Measurements from ENCODE around the gene PLA1A. TPM values are rescaled to one million over a fixed set of nuclear protein-coding genes. Genes with fewer than 3 reads are reported as not detected.

PLA1A gene
- total RNA-seq, 2 donors from 2014 or later: 0.58 to 1.3 TPM

DNA sequence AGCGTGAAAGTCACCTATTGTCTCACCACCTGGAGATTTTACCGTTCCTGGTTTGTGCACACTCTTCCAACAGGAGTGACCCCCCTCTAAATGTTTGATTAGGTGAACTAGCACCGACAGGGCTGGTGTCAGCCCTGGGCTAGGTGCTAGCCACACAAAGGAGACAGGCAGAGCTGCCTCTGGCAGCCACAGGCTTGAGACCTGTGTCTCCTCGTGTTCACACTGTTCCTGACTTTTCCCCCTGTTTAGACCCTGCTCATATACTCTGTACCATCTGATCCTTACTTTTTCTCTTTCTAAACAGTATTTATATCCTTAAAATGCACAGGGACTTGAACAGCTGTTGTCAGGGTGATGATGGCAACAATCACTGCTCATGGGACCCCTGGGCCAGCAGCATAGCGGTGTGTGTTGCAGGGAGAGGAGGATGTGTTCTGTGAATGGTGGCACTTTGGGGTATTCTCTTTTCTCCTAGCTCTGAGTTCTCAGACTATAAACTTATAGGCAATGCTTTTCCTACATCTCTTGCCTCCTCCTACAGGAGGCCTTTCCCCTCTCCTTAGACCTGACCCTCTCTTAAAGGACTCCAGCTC lies 43.8 kb upstream of the PLA1A start:
- intact Hi-C loops (cut with DNase I): no loop called here
- H3K4me3 ChIP-seq: no peak overlapping the region
- H3K9me3 ChIP-seq: no peaks in the 10 kb centered on the region
- H3K27ac ChIP-seq: no peak overlapping the region
- TF ChIP-seq, protein P1, sequence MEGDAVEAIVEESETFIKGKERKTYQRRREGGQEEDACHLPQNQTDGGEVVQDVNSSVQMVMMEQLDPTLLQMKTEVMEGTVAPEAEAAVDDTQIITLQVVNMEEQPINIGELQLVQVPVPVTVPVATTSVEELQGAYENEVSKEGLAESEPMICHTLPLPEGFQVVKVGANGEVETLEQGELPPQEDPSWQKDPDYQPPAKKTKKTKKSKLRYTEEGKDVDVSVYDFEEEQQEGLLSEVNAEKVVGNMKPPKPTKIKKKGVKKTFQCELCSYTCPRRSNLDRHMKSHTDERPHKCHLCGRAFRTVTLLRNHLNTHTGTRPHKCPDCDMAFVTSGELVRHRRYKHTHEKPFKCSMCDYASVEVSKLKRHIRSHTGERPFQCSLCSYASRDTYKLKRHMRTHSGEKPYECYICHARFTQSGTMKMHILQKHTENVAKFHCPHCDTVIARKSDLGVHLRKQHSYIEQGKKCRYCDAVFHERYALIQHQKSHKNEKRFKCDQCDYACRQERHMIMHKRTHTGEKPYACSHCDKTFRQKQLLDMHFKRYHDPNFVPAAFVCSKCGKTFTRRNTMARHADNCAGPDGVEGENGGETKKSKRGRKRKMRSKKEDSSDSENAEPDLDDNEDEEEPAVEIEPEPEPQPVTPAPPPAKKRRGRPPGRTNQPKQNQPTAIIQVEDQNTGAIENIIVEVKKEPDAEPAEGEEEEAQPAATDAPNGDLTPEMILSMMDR (IDR thresholded peaks at IDR 0.05): no peak
- H3K4me1 ChIP-seq: no peaks in the 10 kb centered on the region
- H3K9ac ChIP-seq (ENCODE audit: low read depth in 2 of 2, low read length in 2 of 2): no peak overlapping the region
- no peak for DNase-seq
- no peaks in the 10 kb centered on the region for H3K27me3 ChIP-seq
- H3K36me3 ChIP-seq: no peaks in the 10 kb centered on the region

DNA sequence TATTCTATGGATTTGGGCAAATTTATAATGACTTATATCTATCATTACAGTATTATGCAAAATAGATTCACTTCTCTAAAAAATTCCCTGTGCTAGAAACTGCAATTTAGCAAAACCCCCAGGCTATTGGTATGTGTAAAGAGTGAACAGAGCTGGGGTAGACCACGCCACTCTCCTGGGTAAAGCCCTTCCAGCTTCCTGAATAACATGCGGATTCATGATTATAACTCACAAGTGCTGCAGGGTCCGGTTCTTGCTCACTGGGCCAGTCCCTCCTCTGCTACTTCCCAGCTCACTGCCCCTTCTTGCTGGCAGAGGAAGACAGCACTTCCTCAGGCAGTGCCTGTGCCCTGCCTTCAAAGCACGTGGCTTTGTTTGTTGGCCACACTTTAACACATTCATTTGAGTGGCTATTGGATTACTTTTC lies 42.4 kb upstream of the PLA1A start:
- intact Hi-C loops (cut with DNase I): no loop called here
- H3K27ac ChIP-seq: no peak overlapping the region

DNA sequence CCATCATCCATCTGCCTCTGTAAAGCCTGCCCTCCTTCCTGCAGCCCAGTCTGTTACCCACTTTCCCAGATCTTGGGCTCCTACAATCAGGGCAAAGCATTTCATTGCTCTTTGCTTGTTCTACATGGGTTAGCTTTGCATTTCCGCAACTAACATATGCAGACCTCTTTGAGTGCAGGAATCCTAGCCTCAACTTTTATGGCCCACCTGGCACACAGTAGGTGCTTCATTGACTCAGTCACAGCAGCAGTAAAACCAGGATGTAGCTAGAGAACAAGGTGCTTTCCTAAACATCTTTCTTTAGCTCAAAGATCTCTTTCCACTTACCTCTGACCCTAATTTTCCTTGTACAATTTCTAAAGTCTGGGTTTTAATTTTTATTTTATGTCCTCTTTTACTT lies 41.8 kb upstream of the PLA1A start:
- TF ChIP-seq, protein P1 (IDR thresholded peaks at IDR 0.05): no peak
- Histone ChIP-seq H3K27ac (no peak overlapping the region), H3K36me3 (no peaks in the 10 kb centered on the region), H3K4me3 (no peak overlapping the region), H3K9ac (ENCODE audit: low read depth in 2 of 2, low read length in 2 of 2) (no peak overlapping the region), H3K27me3 (no peaks in the 10 kb centered on the region), H3K4me1 (no peaks in the 10 kb centered on the region), H3K9me3 (no peaks in the 10 kb centered on the region)
- intact Hi-C loops (cut with DNase I): no loop called here
- DNase-seq: no peak

More for the DNA sequence above, 42.4 kb upstream of the PLA1A start:
- Histone ChIP-seq H3K36me3 (no peaks in the 10 kb centered on the region), H3K27me3 (no peaks in the 10 kb centered on the region), H3K9ac (ENCODE audit: low read depth in 2 of 2, low read length in 2 of 2) (no peak overlapping the region), H3K4me1 (no peaks in the 10 kb centered on the region), H3K4me3 (no peak overlapping the region), H3K9me3 (no peaks in the 10 kb centered on the region)
- TF ChIP-seq, protein P1 (IDR thresholded peaks at IDR 0.05): no peak
- DNase-seq: no peak

DNA sequence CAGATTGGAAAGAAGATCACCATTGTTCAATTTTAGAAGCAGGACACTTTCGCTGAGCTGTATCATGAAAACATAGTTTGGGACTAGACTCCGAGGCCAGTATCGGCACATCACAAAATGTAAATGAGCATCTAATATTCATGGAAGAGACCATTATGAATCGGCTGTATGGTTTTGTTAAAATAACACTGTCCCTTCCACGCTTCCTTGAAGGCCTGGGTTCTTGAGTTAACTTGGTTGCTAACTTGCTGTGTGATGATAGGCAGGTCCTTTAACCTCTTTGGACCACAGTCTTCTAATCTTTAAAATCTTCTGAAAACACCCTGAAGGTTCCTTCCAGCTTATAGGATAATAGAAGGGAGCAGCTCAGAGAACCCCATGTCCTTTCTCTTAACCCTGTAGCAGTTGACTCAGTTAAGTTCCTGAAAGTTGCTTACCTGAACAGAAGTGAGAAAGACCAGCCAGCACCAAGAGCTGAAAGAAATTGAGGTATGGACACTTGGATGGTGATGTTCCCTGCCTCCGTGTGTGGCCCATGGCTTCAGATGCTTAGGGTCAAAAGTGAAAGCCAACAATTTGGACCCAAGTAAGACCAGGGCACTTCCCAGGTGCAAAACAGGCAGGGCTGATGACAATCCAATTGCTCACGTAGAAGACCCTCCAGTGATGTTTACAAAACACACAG lies 40.4 kb upstream of the PLA1A start:
- Histone ChIP-seq H3K36me3 (no peaks in the 10 kb centered on the region), H3K4me1 (no peaks in the 10 kb centered on the region), H3K27me3 (no peaks in the 10 kb centered on the region), H3K9ac (ENCODE audit: low read depth in 2 of 2, low read length in 2 of 2) (no peak overlapping the region), H3K9me3 (no peaks in the 10 kb centered on the region), H3K27ac (no peak overlapping the region), H3K4me3 (no peak overlapping the region)
- intact Hi-C loops (cut with DNase I): no loop called here
- DNase-seq: no peak
- TF ChIP-seq, protein P1 (IDR thresholded peaks at IDR 0.05): no peak

DNA sequence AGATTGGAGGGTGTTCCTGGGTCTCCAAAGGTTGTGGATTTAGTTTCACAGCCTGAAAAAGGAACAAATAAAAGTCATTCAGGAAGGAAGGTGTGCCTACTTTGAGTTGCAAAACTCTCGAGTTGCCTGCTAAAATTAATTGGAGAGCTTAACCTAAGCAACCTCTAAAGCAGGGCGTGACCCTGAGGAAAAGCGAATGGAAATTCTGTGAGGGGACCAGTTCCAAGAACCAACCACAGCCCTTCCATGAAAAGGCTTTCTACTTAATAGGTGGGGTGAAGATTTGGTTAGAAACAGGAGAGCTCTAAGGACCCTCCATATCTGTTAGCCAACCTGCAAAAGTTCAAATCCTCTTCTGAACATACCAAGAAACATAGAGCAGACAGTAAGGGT lies 39.8 kb upstream of the PLA1A start:
- Histone ChIP-seq H3K9ac (ENCODE audit: low read depth in 2 of 2, low read length in 2 of 2) (no peak overlapping the region), H3K27ac (no peak overlapping the region), H3K9me3 (no peaks in the 10 kb centered on the region), H3K4me3 (no peak overlapping the region), H3K36me3 (no peaks in the 10 kb centered on the region), H3K27me3 (no peaks in the 10 kb centered on the region), H3K4me1 (no peaks in the 10 kb centered on the region)
- DNase-seq: no peak
- intact Hi-C loops (cut with DNase I): no loop called here
- TF ChIP-seq, protein P1 (IDR thresholded peaks at IDR 0.05): no peak

Measured in colonic mucosa (tissue), 4 donors.